Glutamatergic neuron (in vitro differentiated cells): ENCODE measurements around the gene PHF8. TPM values are rescaled to one million over a fixed set of nuclear protein-coding genes. Genes with fewer than 3 reads are reported as not detected.

Experiments
- DNase-seq: peaks from one replicate; pipeline ENCODE4 v3.0.0; 2022
- H3K27ac Mint-ChIP-seq: one replicate; pipeline ENCODE4 v1.8.0; 2020; ENCODE audit warnings: mild to moderate bottlenecking, mixed read lengths, inconsistent platforms; ENCODE audit not compliant: unreplicated experiment
- H3K27me3 Mint-ChIP-seq: one replicate; pipeline ENCODE4 v1.8.0; 2020; ENCODE audit warnings: mild to moderate bottlenecking, moderate library complexity, mixed read lengths, inconsistent platforms; ENCODE audit not compliant: unreplicated experiment
- H3K36me3 Mint-ChIP-seq: one replicate; pipeline ENCODE4 v1.8.0; 2020; ENCODE audit warnings: mild to moderate bottlenecking, mixed read lengths, inconsistent platforms; ENCODE audit not compliant: unreplicated experiment
- H3K4me1 Mint-ChIP-seq: one replicate; pipeline ENCODE4 v1.8.0; 2020; ENCODE audit warnings: mild to moderate bottlenecking, low read depth, mixed read lengths, inconsistent platforms; ENCODE audit not compliant: unreplicated experiment
- H3K4me3 Mint-ChIP-seq: one replicate; pipeline ENCODE4 v1.8.0; 2020; ENCODE audit warnings: mild to moderate bottlenecking, mixed read lengths, inconsistent platforms; ENCODE audit not compliant: unreplicated experiment
- H3K9me3 Mint-ChIP-seq: one replicate; pipeline ENCODE4 v1.8.0; 2020; ENCODE audit warnings: mild to moderate bottlenecking, moderate library complexity, mixed read lengths, inconsistent platforms; ENCODE audit not compliant: unreplicated experiment
- CTCF ChIP-seq: fragments of 200-600 bp; sonication (generic); IDR thresholded peaks from one replicate; pipeline ENCODE4 v1.5.0; 2021; ENCODE audit not compliant: partially characterized antibody, unreplicated experiment
- total RNA-seq: library from RNA; stranded (reverse); fragmentation: NEBNext Ultra II Directional; extraction: Animal tissue kit (Norgen Biotek cat#: 25700); gene quantifications from one replicate; pipeline ENCODE4 v1.2.1, GENCODE V29; 2021; ENCODE audit not compliant: unreplicated experiment

PHF8 gene
- total RNA-seq, 1 donor from 2014 or later: 32.6 TPM

GRCh38 chrX:53926030-53926429 is 118.2 kb downstream of the PHF8 start:
- TF ChIP-seq CTCF: no peak
- Mint-ChIP-seq H3K4me3 (no peak overlapping the region), H3K27me3 (no peaks in the 10 kb centered on the region), H3K27ac (no peak overlapping the region), H3K36me3 (no peaks in the 10 kb centered on the region), H3K4me1 (no peaks in the 10 kb centered on the region), H3K9me3 (no peaks in the 10 kb centered on the region)
- no peak for DNase-seq

GRCh38 chrX:53918702-53919101 is 125.6 kb downstream of the PHF8 start:
- Mint-ChIP-seq H3K4me3 (no peak overlapping the region), H3K27ac (no peak overlapping the region), H3K27me3 (no peaks in the 10 kb centered on the region), H3K36me3 (no peaks in the 10 kb centered on the region), H3K4me1 (no peaks in the 10 kb centered on the region), H3K9me3 (no peaks in the 10 kb centered on the region)
- no peak for DNase-seq
- no peak for TF ChIP-seq CTCF

GRCh38 chrX:53900623-53901022 is 143.7 kb downstream of the PHF8 start:
- no peak for DNase-seq
- Mint-ChIP-seq H3K27ac (no peak overlapping the region), H3K4me1 (no peaks in the 10 kb centered on the region), H3K9me3 (no peaks in the 10 kb centered on the region), H3K4me3 (no peak overlapping the region), H3K36me3 (no peaks in the 10 kb centered on the region), H3K27me3 (no peaks in the 10 kb centered on the region)
- no peak for TF ChIP-seq CTCF

- H3K4me1 Mint-ChIP-seq: no peaks in the 10 kb centered on the region
- H3K4me3 Mint-ChIP-seq: no peak overlapping the region
- H3K27ac Mint-ChIP-seq: no peak overlapping the region
- no peak for TF ChIP-seq CTCF
- no peaks in the 10 kb centered on the region for H3K9me3 Mint-ChIP-seq
- H3K36me3 Mint-ChIP-seq: no peaks in the 10 kb centered on the region
- no peak for DNase-seq
- H3K27me3 Mint-ChIP-seq: no peaks in the 10 kb centered on the region
Measured at GRCh38 chrX:53895270-53895669, 149.0 kb downstream of the PHF8 start.

Other genes starting within 250 kb of the PHF8 start
- 5.9 TPM for gene FAM120C, start 138.8 kb upstream of the PHF8 start, total RNA-seq